ENCODE data around the gene KPNA1. TPM values are rescaled to one million over a fixed set of nuclear protein-coding genes. Genes with fewer than 3 reads are reported as not detected.

Gene KPNA1
- total RNA-seq, 3 donors from 2014 or later (not counting 1 experiment from before 2014, with no cell fraction given) = 62.3 to 67.1 (median 63.1) TPM

- 87% methylated on average over 7 of the region's 7 CpGs for WGBS (ENCODE audit: insufficient coverage)
- peaks cover 18 to 21% of the 10 kb centered on the region in 2 donors for H3K4me1 Mint-ChIP-seq
Observed at GRCh38 chr3:122538956-122539490, 24.3 kb upstream of the KPNA1 start.

DNA sequence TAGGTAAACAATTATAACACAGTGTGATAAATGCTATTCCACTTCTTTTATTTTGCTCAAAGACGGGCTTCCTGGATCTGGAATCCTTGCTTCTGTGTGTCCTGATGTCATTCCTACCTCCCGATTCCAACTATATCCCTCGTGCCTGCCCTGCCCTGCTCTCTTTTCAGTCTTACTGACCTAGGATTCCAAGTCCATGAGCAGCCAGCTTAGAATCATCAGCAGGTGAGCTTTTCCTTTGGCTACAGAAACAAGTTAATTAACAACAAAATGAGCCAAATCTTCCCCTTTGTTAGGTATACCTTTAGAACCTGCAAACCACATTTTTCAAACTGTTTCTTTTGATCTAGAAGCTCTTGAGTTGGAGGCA, 21.9 kb upstream of the KPNA1 start:
- 91% methylated on average over 3 of the region's 3 CpGs for WGBS (ENCODE audit: insufficient coverage)
- peaks cover 15 to 21% of the 10 kb centered on the region in 2 donors for H3K4me1 Mint-ChIP-seq
- no peak overlapping the region for H3K4me3 ChIP-seq (ENCODE audit: low read length)
- DNase-seq = no peak
- H3K27me3 Mint-ChIP-seq (ENCODE audit: low read depth in 2 of 2) = no peaks in the 10 kb centered on the region
- no peak overlapping the region for H3K27ac ChIP-seq (ENCODE audit: low read length)
- H3K4me3 Mint-ChIP-seq = no peak overlapping the region
- peak overlapping the region in 1 of 2 donors; percentile 17 for H3K27ac Mint-ChIP-seq
- no peaks in the 10 kb centered on the region for H3K27me3 ChIP-seq (ENCODE audit: control insufficient read depth, insufficient read depth, low read length)
- peaks cover 93% of the 10 kb centered on the region for H3K36me3 ChIP-seq (ENCODE audit: control insufficient read depth, insufficient read depth, low read length)
- H3K9me3 ChIP-seq (ENCODE audit: control insufficient read depth, insufficient read depth, low read length) = no peaks in the 10 kb centered on the region
- peaks cover 41% of the 10 kb centered on the region for H3K36me3 Mint-ChIP-seq
- intact Hi-C loops (cut with micrococcal nuclease) = no loop called here
- no peaks in the 10 kb centered on the region for H3K4me1 ChIP-seq (ENCODE audit: control insufficient read depth, insufficient read depth, low read length)
- H3K9me3 Mint-ChIP-seq = no peaks in the 10 kb centered on the region
- no peak for TF ChIP-seq CTCF (IDR thresholded peaks at IDR 0.05)
- no peak for ATAC-seq

More at GRCh38 chr3:122538956-122539490, 24.3 kb upstream of the KPNA1 start:
- Histone ChIP-seq H3K36me3 (ENCODE audit: control insufficient read depth, insufficient read depth, low read length) (peaks cover 75% of the 10 kb centered on the region), H3K4me3 (ENCODE audit: low read length) (no peak overlapping the region), H3K27me3 (ENCODE audit: control insufficient read depth, insufficient read depth, low read length) (no peaks in the 10 kb centered on the region), H3K4me1 (ENCODE audit: control insufficient read depth, insufficient read depth, low read length) (no peaks in the 10 kb centered on the region), H3K9me3 (ENCODE audit: control insufficient read depth, insufficient read depth, low read length) (no peaks in the 10 kb centered on the region), H3K27ac (ENCODE audit: low read length) (no peak overlapping the region)
- intact Hi-C loops (cut with micrococcal nuclease) = no loop called here
- H3K27ac Mint-ChIP-seq = no peak overlapping the region
- DNase-seq (no peak), ATAC-seq (no peak)
- no peaks in the 10 kb centered on the region for H3K27me3 Mint-ChIP-seq (ENCODE audit: low read depth in 2 of 2)
- H3K9me3 Mint-ChIP-seq = no peaks in the 10 kb centered on the region
- TF ChIP-seq CTCF (IDR thresholded peaks at IDR 0.05) = no peak
- no peak overlapping the region for H3K4me3 Mint-ChIP-seq
- peaks cover 36% of the 10 kb centered on the region for H3K36me3 Mint-ChIP-seq

DNA sequence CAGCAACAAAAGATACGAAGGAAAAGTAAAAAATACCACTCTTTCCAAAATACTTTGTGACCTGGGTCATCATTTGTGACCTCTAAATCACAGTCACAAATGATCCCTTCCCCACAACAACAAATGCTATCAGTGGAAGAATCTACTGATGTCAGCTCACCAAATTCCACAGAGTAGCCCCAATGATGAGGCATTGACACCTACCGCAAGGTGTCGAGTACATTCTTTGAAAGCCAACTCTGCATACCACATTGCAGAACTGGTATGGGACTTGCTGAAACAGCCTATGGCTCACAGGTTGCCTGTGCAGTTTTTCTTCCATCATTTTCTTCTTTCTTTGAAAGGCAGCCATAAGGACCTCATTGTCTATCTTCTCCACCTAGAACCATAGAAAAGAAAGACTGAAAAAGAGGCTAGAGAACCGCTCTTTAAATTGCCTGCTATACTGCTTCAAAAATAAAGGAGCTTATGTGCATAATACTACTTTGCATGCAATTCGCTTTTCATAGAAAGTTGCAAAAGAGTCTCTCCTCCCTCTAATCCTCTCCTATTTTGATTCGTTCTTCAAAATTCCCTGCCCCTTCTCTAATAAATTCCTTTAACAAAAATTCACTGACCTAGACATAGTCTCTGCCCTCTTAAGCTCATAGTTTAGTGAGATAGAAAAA, 21.4 kb upstream of the KPNA1 start:
- 90% methylated on average over 6 of the region's 6 CpGs for WGBS (ENCODE audit: insufficient coverage)
- intact Hi-C loops (cut with micrococcal nuclease) = no loop called here
- no peak for ATAC-seq
- Mint-ChIP-seq H3K9me3 (no peaks in the 10 kb centered on the region), H3K27ac (no peak overlapping the region), H3K4me1 (peaks cover 15 to 21% of the 10 kb centered on the region in 2 donors), H3K36me3 (peaks cover 41% of the 10 kb centered on the region), H3K4me3 (no peak overlapping the region), H3K27me3 (ENCODE audit: low read depth in 2 of 2) (no peaks in the 10 kb centered on the region)
- H3K36me3 ChIP-seq (ENCODE audit: control insufficient read depth, insufficient read depth, low read length) = peaks cover 93% of the 10 kb centered on the region
- no peak for TF ChIP-seq CTCF (IDR thresholded peaks at IDR 0.05)
- no peaks in the 10 kb centered on the region for H3K27me3 ChIP-seq (ENCODE audit: control insufficient read depth, insufficient read depth, low read length)
- H3K27ac ChIP-seq (ENCODE audit: low read length) = no peak overlapping the region
- no peak for DNase-seq
- H3K9me3 ChIP-seq (ENCODE audit: control insufficient read depth, insufficient read depth, low read length) = no peaks in the 10 kb centered on the region
- no peaks in the 10 kb centered on the region for H3K4me1 ChIP-seq (ENCODE audit: control insufficient read depth, insufficient read depth, low read length)
- H3K4me3 ChIP-seq (ENCODE audit: low read length) = no peak overlapping the region

Measured in natural killer cell (primary cell).